CD4-positive, alpha-beta T cell (primary cell): ENCODE data around the gene OPCML. TPM values are rescaled to one million over a fixed set of nuclear protein-coding genes. Genes with fewer than 3 reads are reported as not detected.

Experiments used
- ATAC-seq: fragments of 200-7000 bp; cut with Tn5 transposase; one replicate; pipeline ENCODE4 v1.10.0; 2022; ENCODE audit warnings: mild to moderate bottlenecking; ENCODE audit not compliant: poor library complexity
- CTCF ChIA-PET: fragments of 350-600 bp; sonication (Branson Sonifier 250); formaldehyde crosslinking; loops from one replicate; lab custom pipeline; 2021; ENCODE audit warnings: antibody characterized with exemption, inconsistent platforms; lab: Charles Lee
- POLR2A ChIA-PET: fragments of 350-600 bp; sonication (Branson Sonifier 250); formaldehyde crosslinking; loops from one replicate; lab custom pipeline; 2021; ENCODE audit warnings: antibody characterized with exemption, inconsistent platforms; lab: Charles Lee
- DNase-seq, 14 experiments: peaks; one replicate each; pipeline ENCODE4 v3.0.0-alpha.2; 2013 to 2020; ENCODE audit warnings: mixed read lengths in 2 of 14
- H3K27ac ChIP-seq, 2 donors: one replicate each; pipeline versions ENCODE4 v1.5.1 to v1.7.0; 2013; ENCODE audit warnings: low read length in 2 of 2, low read depth in 1 of 2, mild to moderate bottlenecking in 1 of 2
- H3K27me3 ChIP-seq, 2 experiments: 1 replicate in 1 of 2; 2 replicates in 1 of 2; pipeline versions ENCODE4 v1.6.1 to v1.7.0; 2013; ENCODE audit warnings: low read length in 2 of 2, control low read depth in 1 of 2, mild to moderate bottlenecking in 1 of 2, moderate library complexity in 1 of 2; ENCODE audit not compliant: insufficient read depth in 2 of 2, control insufficient read depth in 1 of 2
- H3K36me3 ChIP-seq: one replicate; pipeline ENCODE4 v1.6.1; 2013; ENCODE audit warnings: low read length, control low read depth; ENCODE audit not compliant: insufficient read depth
- H3K4me1 ChIP-seq: one replicate; pipeline ENCODE4 v1.6.1; 2013; ENCODE audit warnings: low read length, control low read depth; ENCODE audit not compliant: insufficient read depth
- H3K4me3 ChIP-seq: one replicate; pipeline ENCODE4 v1.5.1; 2013; ENCODE audit warnings: mild to moderate bottlenecking, low read length, moderate library complexity
- H3K9me3 ChIP-seq, 2 experiments: 1 replicate in 1 of 2; 2 replicates in 1 of 2; pipeline versions ENCODE4 v1.6.1 to v1.7.0; 2013; ENCODE audit warnings: low read length in 2 of 2, mild to moderate bottlenecking in 2 of 2, control low read depth in 1 of 2, moderate library complexity in 1 of 2; ENCODE audit not compliant: control insufficient read depth in 1 of 2, insufficient read depth in 1 of 2
- H3K27ac Mint-ChIP-seq: one replicate; pipeline ENCODE4 v1.8.0; 2020; ENCODE audit warnings: mixed read lengths
- H3K27me3 Mint-ChIP-seq: one replicate; pipeline ENCODE4 v1.8.0; 2021; ENCODE audit warnings: mixed read lengths
- H3K36me3 Mint-ChIP-seq: one replicate; pipeline ENCODE4 v1.8.0; 2021; ENCODE audit warnings: low read depth, mixed read lengths
- H3K4me1 Mint-ChIP-seq: one replicate; pipeline ENCODE4 v1.8.0; 2021; ENCODE audit warnings: low read depth, mixed read lengths
- H3K4me3 Mint-ChIP-seq: one replicate; pipeline ENCODE4 v1.8.0; 2020; ENCODE audit warnings: mild to moderate bottlenecking, mixed read lengths
- H3K9me3 Mint-ChIP-seq: one replicate; pipeline ENCODE4 v1.8.0; 2020; ENCODE audit warnings: mixed read lengths
- CTCF ChIP-seq: fragments of 200-600 bp; IDR thresholded peaks from one replicate; pipeline ENCODE4 v1.8.0; 2022; ENCODE audit warnings: antibody characterized with exemption, mild to moderate bottlenecking
- intact Hi-C, 2 experiments: fragments of 100-400 bp; cut with DNase I in 1 of 2; cut with micrococcal nuclease in 1 of 2; formaldehyde crosslinking; loops; one replicate each; pipeline versions ENCODE4 v1.15.1 to v1.9.0; 2023 to 2025; cut with DNase I, micrococcal nuclease
- total RNA-seq, 174 experiments: library from RNA in 2 of 174; stranded (reverse) in 2 of 174; gene quantifications; one replicate each; pipeline ENCODE4 v1.2.3 and lab custom pipeline; 2021 to 2026

The OPCML gene
- total RNA-seq, 2 experiments from 2014 or later = not detected

GRCh38 chr11:132865623-132866022 lies 666.7 kb downstream of the OPCML start:
- CTCF ChIA-PET = no interaction called here
- no peak overlapping the region for H3K4me3 Mint-ChIP-seq

GRCh38 chr11:132864811-132865576 lies 667.3 kb downstream of the OPCML start:
- Mint-ChIP-seq H3K9me3 (no peaks in the 10 kb centered on the region), H3K4me3 (no peak overlapping the region), H3K36me3 (no peaks in the 10 kb centered on the region), H3K27me3 (no peaks in the 10 kb centered on the region), H3K4me1 (no peaks in the 10 kb centered on the region), H3K27ac (no peak overlapping the region)
- intact Hi-C loops = no loop called here
- Histone ChIP-seq H3K27ac (no peak overlapping the region), H3K9me3 (peaks cover 0 to 5% of the 10 kb centered on the region in 2 experiments), H3K27me3 (no peaks in the 10 kb centered on the region), H3K4me3 (no peak overlapping the region), H3K4me1 (no peaks in the 10 kb centered on the region), H3K36me3 (no peaks in the 10 kb centered on the region)
- ChIA-PET POLR2A (no interaction called here), CTCF (no interaction called here)
- TF ChIP-seq CTCF = no peak
- DNase-seq (no peak), ATAC-seq (no peak)

More at GRCh38 chr11:132865623-132866022, 666.7 kb downstream of the OPCML start:
- Mint-ChIP-seq H3K9me3 (no peaks in the 10 kb centered on the region), H3K27ac (no peak overlapping the region), H3K4me1 (no peaks in the 10 kb centered on the region), H3K36me3 (no peaks in the 10 kb centered on the region), H3K27me3 (no peaks in the 10 kb centered on the region)
- TF ChIP-seq CTCF = no peak
- Histone ChIP-seq H3K27ac (no peak overlapping the region), H3K4me1 (no peaks in the 10 kb centered on the region), H3K4me3 (no peak overlapping the region), H3K27me3 (no peaks in the 10 kb centered on the region), H3K36me3 (no peaks in the 10 kb centered on the region), H3K9me3 (peaks cover 0 to 5% of the 10 kb centered on the region in 2 experiments)
- ATAC-seq = no peak
- POLR2A ChIA-PET = no interaction called here
- DNase-seq = no peak
- intact Hi-C loops = no loop called here

GRCh38 chr11:132862933-132863332 lies 669.4 kb downstream of the OPCML start:
- no peak for ATAC-seq
- ChIA-PET POLR2A (no interaction called here), CTCF (no interaction called here)
- Histone ChIP-seq H3K36me3 (no peaks in the 10 kb centered on the region), H3K4me3 (no peak overlapping the region), H3K9me3 (no peaks in the 10 kb centered on the region), H3K27me3 (no peaks in the 10 kb centered on the region), H3K27ac (no peak overlapping the region), H3K4me1 (no peaks in the 10 kb centered on the region)
- DNase-seq = no peak
- no peaks in the 10 kb centered on the region for H3K9me3 Mint-ChIP-seq
- no peak overlapping the region for H3K4me3 Mint-ChIP-seq
- no peaks in the 10 kb centered on the region for H3K36me3 Mint-ChIP-seq
- no peak for TF ChIP-seq CTCF
- H3K27ac Mint-ChIP-seq = no peak overlapping the region
- H3K4me1 Mint-ChIP-seq = no peaks in the 10 kb centered on the region
- no peaks in the 10 kb centered on the region for H3K27me3 Mint-ChIP-seq
- intact Hi-C loops = no loop called here
